K562 (cell line): Measurements from ENCODE around the gene NR3C2.

Experiments used
- ATF1 ChIP-seq, 2 experiments: fragments of 450-650 bp in 1 of 2; IDR thresholded peaks; 2 replicates each; pipeline ENCODE4 v1.6.1; 2016; ENCODE audit warnings: missing compliant biosample characterization in 1 of 2, missing genetic modification characterization in 1 of 2
- BHLHE40 ChIP-seq: IDR thresholded peaks from 2 replicates; pipeline ENCODE4 v1.6.1; 2011; ENCODE audit warnings: low read length, improper control_type of control experiment
- CTCF ChIP-seq, 3 experiments: IDR thresholded peaks in 2 of 3; conservative IDR thresholded peaks in 1 of 3; 2 replicates each; pipeline ENCODE4 v1.5.1; 2011 to 2012; ENCODE audit warnings: low read length in 3 of 3, mild to moderate bottlenecking in 3 of 3, control low read depth in 2 of 3, improper control_type of control experiment in 1 of 3, inconsistent platforms in 1 of 3, low read depth in 1 of 3, mixed read lengths in 1 of 3, moderate library complexity in 1 of 3; ENCODE audit not compliant: insufficient read depth in 2 of 3
- GTF2F1 ChIP-seq: IDR thresholded peaks from 2 replicates; pipeline ENCODE4 v1.6.1; 2011; ENCODE audit warnings: low read depth, low read length, improper control_type of control experiment
- MAFK ChIP-seq: IDR thresholded peaks from 2 replicates; pipeline ENCODE4 v1.6.1; 2011; ENCODE audit warnings: low read length, improper control_type of control experiment
- NFE2L1 ChIP-seq: fragments of 450-650 bp; IDR thresholded peaks from 2 replicates; pipeline ENCODE4 v1.6.1; 2016; ENCODE audit warnings: missing genetic modification characterization, low read depth, mild to moderate bottlenecking, missing compliant biosample characterization, moderate library complexity, borderline replicate concordance
- NONO ChIP-seq, 2 experiments: fragments of 200-400 bp in 1 of 2; fragments of 450-650 bp in 1 of 2; formaldehyde crosslinking in 1 of 2; IDR thresholded peaks; 2 replicates each; pipeline ENCODE4 v1.6.1; 2017; ENCODE audit warnings: low read depth in 2 of 2, mild to moderate bottlenecking in 2 of 2, moderate library complexity in 2 of 2, low read length in 1 of 2
- RBM25 ChIP-seq: fragments of 200-400 bp; formaldehyde crosslinking; IDR thresholded peaks from 2 replicates; pipeline ENCODE4 v1.6.1; 2018; ENCODE audit warnings: low read length, low read depth, moderate library complexity; ENCODE audit not compliant: severe bottlenecking
- ZNF23 ChIP-seq: fragments of 250-450 bp; sonication (Bioruptor Pico); IDR thresholded peaks from 2 replicates; pipeline ENCODE4 v1.4.0; 2020; ENCODE audit warnings: mild to moderate bottlenecking

- TF ChIP-seq CTCF (IDR thresholded peaks at IDR 0.05 in 2 of 3, conservative IDR thresholded peaks at IDR 0.05 in 1 of 3; ENCODE audit: insufficient read depth in 2 of 3, low read depth in 1 of 3, low read length in 3 of 3) = no peak
- TF ChIP-seq BHLHE40 = no peak
- no peak for TF ChIP-seq RBM25
- no peak for TF ChIP-seq MAFK
- TF ChIP-seq NFE2L1 = no peak
- TF ChIP-seq ATF1 (CRISPR knock-in tag; IDR thresholded peaks at IDR 0.05) = no peak
- no peak for TF ChIP-seq ATF1 (tag; IDR thresholded peaks at IDR 0.05)
- no peak for TF ChIP-seq ZNF23 (CRISPR knock-in tag)
- TF ChIP-seq GTF2F1 = no peak
- TF ChIP-seq NONO (IDR thresholded peaks at IDR 0.05; ENCODE audit: low read depth in 2 of 2, low read length in 1 of 2) = no peak
Observed at GRCh38 chr4:148292686-148293085, 149.5 kb downstream of the NR3C2 start.
